ENCODE results near the gene TSHZ3.

TSHZ3 gene

DNA sequence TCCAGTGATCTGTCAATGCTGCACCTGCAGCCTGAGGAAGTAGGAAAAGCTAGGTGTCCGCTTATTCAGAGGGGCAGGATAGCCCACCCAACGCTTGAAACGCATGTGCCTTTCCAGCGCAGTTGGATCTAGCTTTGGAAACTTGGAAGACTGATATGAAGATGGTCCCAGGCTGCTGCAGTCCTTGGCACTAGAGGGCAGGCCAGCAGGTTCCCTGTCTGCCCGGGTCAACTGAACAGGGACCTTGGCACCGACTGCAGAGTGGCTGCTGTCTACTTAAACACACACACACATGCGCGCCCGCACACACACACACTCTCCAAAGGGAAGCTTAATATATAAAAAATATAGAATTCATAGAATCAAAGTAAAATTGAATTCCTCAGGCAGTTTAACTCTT lies 100.0 kb downstream of the TSHZ3 start:
- TF ChIP-seq, protein P1, sequence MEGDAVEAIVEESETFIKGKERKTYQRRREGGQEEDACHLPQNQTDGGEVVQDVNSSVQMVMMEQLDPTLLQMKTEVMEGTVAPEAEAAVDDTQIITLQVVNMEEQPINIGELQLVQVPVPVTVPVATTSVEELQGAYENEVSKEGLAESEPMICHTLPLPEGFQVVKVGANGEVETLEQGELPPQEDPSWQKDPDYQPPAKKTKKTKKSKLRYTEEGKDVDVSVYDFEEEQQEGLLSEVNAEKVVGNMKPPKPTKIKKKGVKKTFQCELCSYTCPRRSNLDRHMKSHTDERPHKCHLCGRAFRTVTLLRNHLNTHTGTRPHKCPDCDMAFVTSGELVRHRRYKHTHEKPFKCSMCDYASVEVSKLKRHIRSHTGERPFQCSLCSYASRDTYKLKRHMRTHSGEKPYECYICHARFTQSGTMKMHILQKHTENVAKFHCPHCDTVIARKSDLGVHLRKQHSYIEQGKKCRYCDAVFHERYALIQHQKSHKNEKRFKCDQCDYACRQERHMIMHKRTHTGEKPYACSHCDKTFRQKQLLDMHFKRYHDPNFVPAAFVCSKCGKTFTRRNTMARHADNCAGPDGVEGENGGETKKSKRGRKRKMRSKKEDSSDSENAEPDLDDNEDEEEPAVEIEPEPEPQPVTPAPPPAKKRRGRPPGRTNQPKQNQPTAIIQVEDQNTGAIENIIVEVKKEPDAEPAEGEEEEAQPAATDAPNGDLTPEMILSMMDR (IDR thresholded peaks at IDR 0.05; ENCODE audit: insufficient read depth, low read length, missing control alignments), result no peak
- ChIA-PET POLR2A (no interaction called here), CTCF (interaction anchor here (0.8 to 1.1 kb wide), 3 partner anchors 10 to 195 kb away, joined by 3 to 5 read pairs (median 3); no protein-coding TSS in a partner anchor)
- no peak overlapping the region for H3K4me3 ChIP-seq (ENCODE audit: low read depth, low read length)
- DNase-seq (ENCODE audit: low read depth, low spot score), result no peak

DNA sequence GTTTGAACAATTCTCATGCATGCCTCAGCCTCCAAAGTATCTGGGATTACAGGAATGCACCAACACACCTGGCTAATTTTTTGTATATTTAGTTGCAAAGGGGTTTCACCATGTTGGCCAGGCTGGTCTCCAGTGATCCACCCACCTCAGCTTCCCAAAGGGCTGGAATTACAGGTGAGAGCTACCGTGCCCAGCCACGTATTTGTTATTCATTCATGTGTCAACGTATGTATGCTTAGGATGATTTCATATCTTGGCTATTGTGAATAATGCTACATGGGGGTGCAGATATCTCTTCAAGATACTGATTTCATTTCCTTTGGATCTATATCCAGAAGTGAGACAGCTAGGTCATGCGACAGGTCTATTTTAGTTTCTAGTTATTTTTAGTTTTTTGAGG lies 113.4 kb downstream of the TSHZ3 start:
- TF ChIP-seq, protein P1 (IDR thresholded peaks at IDR 0.05; ENCODE audit: insufficient read depth, low read length, missing control alignments), result no peak
- ChIA-PET CTCF (no interaction called here), POLR2A (no interaction called here)
- no peak overlapping the region for H3K4me3 ChIP-seq (ENCODE audit: low read depth, low read length)
- no peak for DNase-seq (ENCODE audit: low read depth, low spot score)

DNA sequence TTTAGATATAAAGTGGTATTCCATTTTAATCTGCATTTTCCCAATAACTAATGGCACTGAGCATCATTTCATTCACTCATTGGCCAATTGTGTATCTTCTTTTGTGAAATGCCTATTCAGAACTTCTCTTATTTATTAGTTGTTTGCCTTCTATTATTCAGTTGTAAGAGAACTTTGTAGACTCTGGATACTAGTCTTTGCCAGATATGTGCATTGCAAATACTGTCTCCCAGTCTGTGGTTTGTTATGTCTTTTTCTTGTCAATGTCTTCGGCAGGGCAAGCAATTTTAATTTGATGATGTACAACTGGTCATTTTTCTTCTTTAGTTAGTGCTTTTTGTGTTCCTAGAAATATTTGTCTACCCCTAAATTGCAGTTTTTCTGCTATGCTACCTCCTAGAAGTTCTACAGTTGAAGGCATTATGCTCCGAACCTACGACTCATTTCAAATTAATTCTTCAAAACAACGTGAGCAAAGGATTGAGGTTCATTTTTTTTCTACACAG lies 115.9 kb downstream of the TSHZ3 start:
- ChIA-PET CTCF (interaction anchor here (0.7 kb wide), 1 partner anchor 30 kb away, joined by 3 read pairs; no protein-coding TSS in a partner anchor), POLR2A (interaction anchor here (1.0 to 1.6 kb wide), 2 partner anchors 9 to 19 kb away, joined by 3 to 4 read pairs; no protein-coding TSS in a partner anchor)

DNA sequence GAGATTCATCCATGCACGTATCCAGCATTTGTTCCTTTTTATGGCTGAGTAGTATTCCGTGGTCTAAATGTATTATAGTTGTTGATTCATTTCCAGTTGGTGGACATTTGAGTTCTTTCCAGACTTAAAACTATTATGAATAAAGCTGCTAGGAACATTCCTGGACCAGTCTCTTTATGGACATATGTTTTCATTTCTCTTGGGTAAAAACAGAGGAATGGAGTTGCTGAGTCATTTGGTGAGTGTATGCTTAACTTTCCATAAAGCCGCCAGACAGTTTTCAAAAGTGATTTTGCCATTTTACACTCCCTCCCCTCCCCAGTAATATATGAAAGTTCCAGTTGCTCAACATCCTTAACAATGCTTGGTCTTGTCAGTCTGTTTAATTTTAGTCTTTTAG lies 116.4 kb downstream of the TSHZ3 start:
- DNase-seq (ENCODE audit: low read depth, low spot score), result peak; percentile 89
- TF ChIP-seq, protein P1 (IDR thresholded peaks at IDR 0.05; ENCODE audit: insufficient read depth, low read length, missing control alignments), result no peak
- CTCF ChIA-PET, result interaction anchor here (0.7 kb wide), 1 partner anchor 31 kb away, joined by 3 read pairs; no protein-coding TSS in a partner anchor
- POLR2A ChIA-PET, result interaction anchor here (1.0 to 1.6 kb wide), 2 partner anchors 8 to 19 kb away, joined by 3 to 4 read pairs; no protein-coding TSS in a partner anchor
- no peak overlapping the region for H3K4me3 ChIP-seq (ENCODE audit: low read depth, low read length)

More for the DNA sequence above, 115.9 kb downstream of the TSHZ3 start:
- no peak for DNase-seq (ENCODE audit: low read depth, low spot score)
- TF ChIP-seq, protein P1 (IDR thresholded peaks at IDR 0.05; ENCODE audit: insufficient read depth, low read length, missing control alignments), result no peak
- H3K4me3 ChIP-seq (ENCODE audit: low read depth, low read length), result no peak overlapping the region

DNA sequence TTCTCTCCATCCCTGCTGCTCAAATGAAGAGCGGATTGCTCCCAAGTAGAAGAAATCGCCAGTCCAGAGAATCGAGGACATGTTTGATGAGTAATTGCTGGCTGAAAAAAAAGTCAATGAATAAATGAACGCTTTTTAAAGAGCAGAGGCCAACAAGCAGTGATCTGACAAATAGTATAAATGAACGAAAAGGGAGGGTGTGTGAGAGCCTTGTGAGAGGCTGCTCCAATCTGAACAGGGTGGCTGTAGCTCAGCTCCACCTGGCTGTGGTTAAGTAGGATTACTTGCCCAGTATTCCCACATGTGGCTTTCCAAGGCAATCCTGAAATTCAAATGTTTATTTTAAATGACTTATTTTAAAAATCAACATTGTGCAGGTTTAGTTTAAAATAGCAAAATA lies 117.1 kb downstream of the TSHZ3 start:
- ChIA-PET POLR2A (interaction anchor here (1.0 to 1.6 kb wide), 2 partner anchors 8 to 18 kb away, joined by 3 to 4 read pairs; no protein-coding TSS in a partner anchor), CTCF (interaction anchor here (1.3 kb wide), 1 partner anchor 121 kb away, joined by 3 read pairs; no protein-coding TSS in a partner anchor)
- no peak for DNase-seq (ENCODE audit: low read depth, low spot score)
- TF ChIP-seq, protein P1 (IDR thresholded peaks at IDR 0.05; ENCODE audit: insufficient read depth, low read length, missing control alignments), result no peak
- H3K4me3 ChIP-seq (ENCODE audit: low read depth, low read length), result no peak overlapping the region

DNA sequence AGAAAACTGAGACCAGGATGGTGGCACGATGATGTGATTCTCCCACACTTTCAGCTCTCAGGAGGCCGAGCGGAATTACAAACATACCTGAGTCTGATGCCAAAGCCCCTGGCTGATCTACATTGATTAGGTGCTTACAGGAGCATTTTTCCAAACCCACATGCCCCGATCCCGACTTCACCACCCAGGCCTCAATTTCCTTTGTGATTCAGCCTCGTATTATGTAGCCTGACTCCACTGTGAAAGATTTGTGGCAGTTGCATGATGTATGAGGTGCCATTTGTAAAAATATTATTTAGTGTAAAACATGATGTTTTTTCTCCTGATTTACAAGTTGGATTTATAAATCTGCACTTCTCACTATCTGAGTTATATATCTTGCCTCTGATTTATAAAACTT lies 118.0 kb downstream of the TSHZ3 start:
- no peak overlapping the region for H3K4me3 ChIP-seq (ENCODE audit: low read depth, low read length)
- CTCF ChIA-PET, result interaction anchor here (1.0 to 1.3 kb wide), 2 partner anchors 17 to 120 kb away, joined by 3 read pairs; no protein-coding TSS in a partner anchor
- TF ChIP-seq, protein P1 (IDR thresholded peaks at IDR 0.05; ENCODE audit: insufficient read depth, low read length, missing control alignments), result no peak
- POLR2A ChIA-PET, result no interaction called here
- no peak for DNase-seq (ENCODE audit: low read depth, low spot score)

Data from AG04449 (cell line).